PC-3 (cell line): ENCODE results near the gene CDH6. TPM values are rescaled to one million over a fixed set of nuclear protein-coding genes. Genes with fewer than 3 reads are reported as not detected.

Experiments
- ATAC-seq: fragments of 200-7000 bp; cut with Tn5 transposase; 2 replicates; pipeline ENCODE4 v1.9.1; 2020; ENCODE audit warnings: mild to moderate bottlenecking, moderate library complexity
- BruUV-seq: library from RNA; stranded (reverse); fragments of 400-500 nt; replicated peaks from 2 replicates; lab custom pipeline; 2021; lab: Mats Ljungman, UMichigan
- CTCF ChIA-PET: fragments of 300-600 bp; sonication (Branson Sonifier 250); formaldehyde crosslinking; loops from one replicate; lab custom pipeline; 2022; ENCODE audit warnings: antibody characterized with exemption; lab: Charles Lee
- POLR2A ChIA-PET: fragments of 300-600 bp; sonication (Branson Sonifier 250); formaldehyde crosslinking; loops from one replicate; lab custom pipeline; 2022; ENCODE audit warnings: antibody characterized with exemption; ENCODE audit not compliant: unreplicated experiment; lab: Charles Lee
- DNase-seq: peaks from one replicate; pipeline ENCODE4 v3.0.0-alpha.2; 2015
- H2AFZ ChIP-seq: fragments of 300-600 bp; sonication (generic); 2 replicates; pipeline ENCODE4 v1.6.0; 2016; ENCODE audit warnings: antibody characterized with exemption, low read length
- H3F3A ChIP-seq: fragments of 300-600 bp; sonication (generic); one replicate; pipeline ENCODE4 v1.6.0; 2017; ENCODE audit warnings: antibody characterized with exemption, low read length, control low read depth, mild to moderate bottlenecking; ENCODE audit not compliant: unreplicated experiment
- H3K27ac ChIP-seq: fragments of 300-600 bp; sonication (generic); 2 replicates; pipeline ENCODE4 v1.5.1; 2016; ENCODE audit warnings: mild to moderate bottlenecking, low read length
- H3K27me3 ChIP-seq: fragments of 300-600 bp; sonication (generic); 2 replicates; pipeline ENCODE4 v1.6.1; 2016; ENCODE audit warnings: low read length, mixed read lengths
- H3K36me3 ChIP-seq: fragments of 300-600 bp; sonication (generic); 2 replicates; pipeline ENCODE4 v1.6.1; 2016; ENCODE audit warnings: low read depth, mixed run types, low read length, mixed read lengths
- H3K4me1 ChIP-seq: fragments of 300-600 bp; sonication (generic); 2 replicates; pipeline ENCODE4 v1.5.1; 2016; ENCODE audit warnings: low read length; ENCODE audit not compliant: insufficient read depth
- H3K4me2 ChIP-seq: fragments of 300-600 bp; sonication (generic); 2 replicates; pipeline ENCODE4 v1.6.0; 2016; ENCODE audit warnings: low read length
- H3K4me3 ChIP-seq: fragments of 300-600 bp; sonication (generic); 2 replicates; pipeline ENCODE4 v1.5.1; 2016; ENCODE audit warnings: mild to moderate bottlenecking, low read length, mixed read lengths
- H3K79me2 ChIP-seq: fragments of 300-600 bp; sonication (generic); 2 replicates; pipeline ENCODE4 v1.6.1; 2017; ENCODE audit warnings: low read length, mixed read lengths
- H3K9ac ChIP-seq: fragments of 300-600 bp; sonication (generic); 2 replicates; pipeline ENCODE4 v1.6.0; 2016; ENCODE audit warnings: mild to moderate bottlenecking, low read length
- H3K9me2 ChIP-seq: fragments of 300-600 bp; sonication (generic); replicated peaks from 2 replicates; pipeline ENCODE4 v1.6.1; 2016; ENCODE audit warnings: mixed run types, low read length, mixed read lengths
- H3K9me3 ChIP-seq: fragments of 300-600 bp; sonication (generic); 2 replicates; pipeline ENCODE4 v1.6.1; 2016; ENCODE audit warnings: low read length, mixed read lengths
- H4K20me1 ChIP-seq: fragments of 300-600 bp; sonication (generic); 2 replicates; pipeline ENCODE4 v1.6.1; 2016; ENCODE audit warnings: low read length, mixed read lengths
- CTCF ChIP-seq: fragments of 300-600 bp; sonication (generic); conservative IDR thresholded peaks from 2 replicates; pipeline ENCODE4 v1.5.1; 2017; ENCODE audit warnings: antibody characterized with exemption, low read depth, mild to moderate bottlenecking, low read length
- EZH2 ChIP-seq: fragments of 300-600 bp; sonication (generic); IDR thresholded peaks from one replicate; pipeline ENCODE4 v1.6.1; 2017; ENCODE audit warnings: antibody characterized with exemption, mild to moderate bottlenecking, low read length; ENCODE audit not compliant: unreplicated experiment
- EZH2phosphoT487 ChIP-seq: fragments of 300-600 bp; sonication (generic); IDR thresholded peaks from 2 replicates; pipeline ENCODE4 v1.6.1; 2018; ENCODE audit warnings: mild to moderate bottlenecking, antibody characterized with exemption, low read length, borderline replicate concordance
- intact Hi-C: fragments of 100-400 bp; cut with micrococcal nuclease; formaldehyde crosslinking; loops from 2 replicates; pipeline ENCODE4 v1.9.0; 2023
- total RNA-seq: library from RNA; depleted of rRNA; stranded (reverse); fragments of >200 nt; gene quantifications from 2 replicates; pipeline ENCODE4 v1.2.3, GENCODE V29; 2014

Gene CDH6
- total RNA-seq, 1 experiment from 2014 or later = 1.9 TPM

- ChIA-PET POLR2A (no interaction called here), CTCF (no interaction called here)
- no TSS peak for BruUV-seq
- Histone ChIP-seq H3K4me3 (no peak overlapping the region), H3K9ac (no peak overlapping the region), H3K4me1 (no peaks in the 10 kb centered on the region), H2AFZ (no peak overlapping the region), H3K79me2 (no peaks in the 10 kb centered on the region), H3K36me3 (no peaks in the 10 kb centered on the region), H3K27me3 (peaks cover 46% of the 10 kb centered on the region), H3K9me3 (no peaks in the 10 kb centered on the region), H3K9me2 (no peaks in the 10 kb centered on the region), H3K4me2 (no peak overlapping the region), H3F3A (no peaks in the 10 kb centered on the region), H3K27ac (no peak overlapping the region), H4K20me1 (no peaks in the 10 kb centered on the region)
- intact Hi-C loops = no loop called here
- ATAC-seq (no peak), DNase-seq (no peak)
- TF ChIP-seq EZH2 (no peak), EZH2phosphoT487 (no peak), CTCF (no peak)
Observed at GRCh38 chr5:31214229-31214628, 20.7 kb downstream of the CDH6 start.

- ATAC-seq (no peak), DNase-seq (no peak)
- Histone ChIP-seq H2AFZ (no peak overlapping the region), H3K9me3 (no peaks in the 10 kb centered on the region), H3K9me2 (no peaks in the 10 kb centered on the region), H3F3A (no peaks in the 10 kb centered on the region), H3K4me2 (no peak overlapping the region), H3K27ac (no peak overlapping the region), H3K36me3 (no peaks in the 10 kb centered on the region), H3K4me1 (no peaks in the 10 kb centered on the region), H3K9ac (no peak overlapping the region), H3K4me3 (no peak overlapping the region), H3K79me2 (no peaks in the 10 kb centered on the region), H4K20me1 (no peaks in the 10 kb centered on the region), H3K27me3 (peaks cover 41% of the 10 kb centered on the region)
- BruUV-seq = no TSS peak
- TF ChIP-seq EZH2 (no peak), CTCF (no peak), EZH2phosphoT487 (no peak)
- POLR2A ChIA-PET = no interaction called here
- intact Hi-C loops = no loop called here
- CTCF ChIA-PET = no interaction called here
Observed at GRCh38 chr5:31215236-31215635, 21.8 kb downstream of the CDH6 start.

- POLR2A ChIA-PET = no interaction called here
- CTCF ChIA-PET = no interaction called here
- no peak for TF ChIP-seq EZH2
- no peak for TF ChIP-seq CTCF
- no peak for TF ChIP-seq EZH2phosphoT487
Observed at GRCh38 chr5:31217446-31217845, 24.0 kb downstream of the CDH6 start.

More at GRCh38 chr5:31217446-31217845, 24.0 kb downstream of the CDH6 start:
- intact Hi-C loops = no loop called here
- H3K79me2 ChIP-seq = no peaks in the 10 kb centered on the region
- H3K9ac ChIP-seq = no peak overlapping the region
- DNase-seq (no peak), ATAC-seq (no peak)
- no TSS peak for BruUV-seq
- H4K20me1 ChIP-seq = no peaks in the 10 kb centered on the region
- no peak overlapping the region for H3K4me3 ChIP-seq
- H3K4me2 ChIP-seq = no peak overlapping the region
- H3F3A ChIP-seq = no peaks in the 10 kb centered on the region
- H3K27ac ChIP-seq = no peak overlapping the region
- H3K36me3 ChIP-seq = no peaks in the 10 kb centered on the region
- H3K27me3 ChIP-seq = peaks cover 30% of the 10 kb centered on the region
- no peaks in the 10 kb centered on the region for H3K4me1 ChIP-seq
- no peaks in the 10 kb centered on the region for H3K9me2 ChIP-seq
- no peak overlapping the region for H2AFZ ChIP-seq
- no peaks in the 10 kb centered on the region for H3K9me3 ChIP-seq
